GM19328 (cell line): ENCODE measurements around the gene CEACAM16.
"Not testable (repeated sequence)": the region's sequence is repeated elsewhere in the genome, so short reads cannot be mapped to it uniquely, and the experiment has no call there.

Source experiments
- ATAC-seq: cut with Tn5 transposase; IDR thresholded peaks from one replicate; pipeline ENCODE4 v1.9.1; 2021; ENCODE audit warnings: mild to moderate bottlenecking, moderate library complexity; ENCODE audit not compliant: unreplicated experiment

Gene CEACAM16, protein sequence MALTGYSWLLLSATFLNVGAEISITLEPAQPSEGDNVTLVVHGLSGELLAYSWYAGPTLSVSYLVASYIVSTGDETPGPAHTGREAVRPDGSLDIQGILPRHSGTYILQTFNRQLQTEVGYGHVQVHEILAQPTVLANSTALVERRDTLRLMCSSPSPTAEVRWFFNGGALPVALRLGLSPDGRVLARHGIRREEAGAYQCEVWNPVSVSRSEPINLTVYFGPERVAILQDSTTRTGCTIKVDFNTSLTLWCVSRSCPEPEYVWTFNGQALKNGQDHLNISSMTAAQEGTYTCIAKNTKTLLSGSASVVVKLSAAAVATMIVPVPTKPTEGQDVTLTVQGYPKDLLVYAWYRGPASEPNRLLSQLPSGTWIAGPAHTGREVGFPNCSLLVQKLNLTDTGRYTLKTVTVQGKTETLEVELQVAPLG

DNA sequence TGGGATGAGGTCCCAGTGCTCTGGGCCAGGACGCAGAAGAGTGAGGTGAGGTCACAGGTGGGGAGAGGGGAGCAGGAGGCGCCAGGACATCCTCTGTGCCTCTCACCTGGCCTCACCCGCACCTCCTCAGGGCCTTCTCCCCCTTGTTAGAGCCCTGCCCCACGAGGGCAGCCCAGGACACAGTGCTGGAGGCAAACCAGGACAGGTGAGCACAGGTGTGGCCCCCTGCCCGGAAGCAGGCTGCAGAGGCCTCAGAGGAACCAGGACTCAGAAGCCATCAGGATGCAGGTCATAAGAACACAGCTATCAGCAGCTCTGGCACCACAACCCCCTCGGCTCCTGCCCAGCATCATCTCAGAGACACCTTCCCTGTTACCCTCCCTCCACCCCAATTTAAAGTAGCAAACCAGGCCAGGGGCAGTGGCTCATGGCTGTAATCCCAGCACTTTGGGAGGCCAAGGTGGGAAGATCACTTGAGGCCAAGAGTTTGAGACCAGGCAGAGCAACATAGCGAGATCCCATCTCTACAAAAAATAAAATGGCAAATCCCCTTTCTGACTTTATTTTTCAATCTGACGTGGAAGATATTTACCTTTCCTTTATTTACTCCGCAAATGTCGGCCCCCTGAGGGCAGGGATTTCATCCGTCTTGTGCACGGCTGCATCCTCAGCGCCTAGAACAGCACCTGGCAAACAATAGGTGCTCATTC is at the start of gene CEACAM16:
Gene CEACAM16, plus strand, starts transcription at position 660 of the 710 bp plus-strand sequence. CDS start 2,306 bp downstream, outside the sequence.
- ATAC-seq = no peak

DNA sequence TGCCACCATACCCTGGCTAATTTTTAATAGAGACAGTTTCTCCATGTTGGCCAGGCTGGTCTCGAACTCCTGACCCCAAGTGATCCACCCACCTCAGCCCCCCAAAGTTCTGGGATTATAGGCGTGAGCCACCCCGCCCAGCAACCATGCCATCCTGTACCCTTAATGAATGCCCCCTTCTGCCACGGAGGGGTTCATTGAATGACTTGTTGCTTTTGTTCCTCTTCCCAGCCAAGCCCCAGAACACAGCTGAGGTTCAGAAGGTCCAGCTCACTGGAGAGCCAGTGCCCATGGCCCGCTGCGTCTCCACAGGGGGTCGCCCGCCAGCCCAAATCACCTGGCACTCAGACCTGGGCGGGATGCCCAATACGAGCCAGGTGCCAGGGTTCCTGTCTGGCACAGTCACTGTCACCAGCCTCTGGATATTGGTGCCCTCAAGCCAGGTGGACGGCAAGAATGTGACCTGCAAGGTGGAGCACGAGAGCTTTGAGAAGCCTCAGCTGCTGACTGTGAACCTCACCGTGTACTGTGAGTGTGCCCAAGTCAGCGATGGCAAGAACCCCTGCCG is 49.3 kb upstream of the CEACAM16 start:
- no peak for ATAC-seq

DNA sequence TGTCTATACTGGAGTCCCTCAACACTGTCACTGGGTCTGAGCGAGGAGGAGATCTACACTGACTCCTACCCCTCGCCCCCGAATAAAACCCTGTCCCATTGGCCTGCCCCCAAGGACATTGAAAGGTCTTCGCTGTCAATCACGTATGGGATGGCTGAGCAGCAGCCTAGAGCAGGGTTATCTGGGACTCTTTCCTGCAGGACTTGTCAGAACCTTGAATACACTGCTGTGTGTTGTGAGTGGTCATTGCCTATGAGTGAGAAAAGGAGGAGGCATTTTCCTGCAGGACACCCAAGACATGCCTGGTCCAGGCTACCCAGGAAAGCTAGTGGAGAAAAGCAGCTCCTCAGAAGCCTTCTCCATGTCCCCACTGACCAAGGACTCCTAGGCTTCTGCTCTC is 45.6 kb upstream of the CEACAM16 start:
- ATAC-seq = no peak

DNA sequence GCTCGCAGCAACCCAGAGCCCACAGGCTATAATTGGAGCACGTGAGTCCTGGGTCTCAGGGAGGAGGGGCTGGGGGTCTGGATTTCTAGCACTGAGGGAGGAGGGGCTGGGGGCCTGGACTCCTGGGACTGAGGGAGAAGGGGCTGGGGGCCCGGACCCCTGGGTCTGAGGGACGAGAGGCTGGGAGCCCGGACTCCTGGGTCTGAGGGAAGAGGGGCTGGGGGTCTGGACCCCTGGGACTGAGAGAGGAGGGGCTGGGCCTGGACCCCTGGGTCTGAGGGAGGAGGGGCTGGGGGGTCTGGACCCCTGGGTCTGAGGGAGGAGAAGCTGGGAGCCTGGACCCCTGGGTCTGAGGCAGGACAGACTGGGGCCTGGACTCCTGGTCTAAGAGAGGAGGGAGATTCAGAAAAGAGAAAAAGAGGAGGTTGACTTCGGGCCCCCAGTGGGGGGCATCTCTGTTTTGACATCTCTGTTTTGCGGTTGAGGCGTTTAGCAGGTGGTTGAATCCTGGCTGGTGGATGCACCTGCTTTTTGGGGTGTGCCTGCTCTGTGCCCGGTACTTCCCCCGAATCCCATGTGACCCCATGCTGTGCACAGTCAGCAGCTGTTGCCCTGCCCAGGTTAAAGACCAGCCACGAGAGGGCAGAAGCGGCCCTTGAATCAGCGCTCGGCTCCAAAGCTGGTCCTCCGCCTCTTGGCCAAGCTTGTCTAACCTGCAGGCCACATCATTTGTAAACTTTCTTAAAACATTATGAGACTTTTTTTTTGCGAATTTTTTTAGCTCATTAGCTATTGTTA is 44.8 kb upstream of the CEACAM16 start:
- peak; percentile 84 for ATAC-seq

DNA sequence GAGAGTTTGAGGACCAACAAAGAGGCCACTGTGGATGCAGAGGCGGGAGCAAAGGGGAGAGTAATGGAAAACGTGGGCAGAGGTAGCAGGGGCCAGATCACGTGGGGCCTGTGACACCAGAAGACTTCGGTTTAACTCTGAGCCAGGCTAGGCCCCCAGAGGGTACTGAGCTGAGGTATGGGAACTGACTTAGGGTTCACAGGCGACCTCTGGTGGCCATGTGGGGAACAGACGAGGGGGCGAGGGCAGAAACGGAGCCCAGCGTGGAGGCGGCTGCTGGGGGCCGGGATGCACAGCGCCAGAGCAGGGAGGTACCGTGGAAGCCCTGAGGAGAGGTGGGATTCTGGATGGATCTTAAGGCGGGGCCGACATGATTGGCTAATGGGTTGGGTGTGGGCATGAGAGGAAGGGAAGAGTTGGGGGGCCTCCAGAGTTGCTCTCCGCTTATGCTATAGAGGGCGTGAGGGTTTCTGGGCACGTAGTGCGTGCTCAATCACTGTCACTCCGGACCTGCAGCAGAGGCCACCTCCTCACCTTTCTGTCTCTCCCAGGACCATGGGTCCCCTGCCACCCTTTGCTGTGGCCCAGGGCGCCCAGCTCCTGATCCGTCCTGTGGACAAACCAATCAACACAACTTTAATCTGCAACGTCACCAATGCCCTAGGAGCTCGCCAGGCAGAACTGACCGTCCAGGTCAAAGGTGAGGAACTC is 41.6 kb upstream of the CEACAM16 start:
- no peak for ATAC-seq

DNA sequence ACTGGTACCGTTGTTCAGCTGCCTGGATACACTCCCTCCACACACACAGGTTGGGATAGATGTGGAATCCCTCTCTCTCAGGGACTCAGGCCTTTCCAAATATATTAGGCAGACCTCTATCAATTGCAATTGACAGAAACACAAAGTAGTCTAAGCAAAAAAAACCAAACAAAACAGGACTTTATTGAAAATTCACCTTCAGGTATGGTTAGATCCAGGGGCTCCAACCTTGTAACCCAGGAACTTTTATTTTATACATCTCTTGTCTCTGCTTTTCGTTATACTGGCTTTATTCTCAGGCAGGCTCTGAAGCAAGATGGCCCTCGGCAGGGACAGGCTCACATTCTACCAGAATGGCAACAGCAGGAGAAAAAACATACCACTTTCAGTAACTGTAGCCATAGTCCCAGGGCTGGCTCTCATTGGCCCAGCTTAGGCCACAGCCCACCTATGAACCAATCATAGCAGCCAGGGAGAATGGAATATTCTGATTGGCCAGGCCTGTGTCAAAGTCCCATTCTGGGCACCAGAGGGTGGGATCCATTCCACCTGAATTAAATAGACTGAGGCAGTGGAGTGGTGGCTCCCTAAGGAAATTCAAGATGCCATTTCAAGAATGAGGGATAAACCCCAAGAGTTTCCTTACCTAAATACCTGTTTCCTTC is 40.8 kb upstream of the CEACAM16 start:
- no peak for ATAC-seq

DNA sequence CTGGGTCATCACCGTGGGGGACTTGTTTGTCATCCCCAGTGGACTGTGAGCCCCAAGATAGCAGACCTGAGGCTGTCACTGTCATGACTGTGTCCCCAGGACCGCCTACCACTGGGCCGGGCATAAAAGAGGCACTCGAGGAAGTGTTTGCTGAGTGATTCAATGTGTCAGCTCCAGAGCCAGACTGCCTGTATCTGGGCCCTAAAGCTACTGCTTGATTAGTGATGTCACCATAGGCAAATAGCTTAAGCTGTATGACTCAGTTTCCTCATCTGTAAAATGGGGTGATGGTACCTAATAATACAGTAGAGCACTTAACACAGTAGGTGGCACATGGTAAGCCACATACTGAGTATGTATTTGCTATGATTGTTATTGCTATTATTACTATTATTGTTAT is 38.9 kb upstream of the CEACAM16 start:
- ATAC-seq = no peak

DNA sequence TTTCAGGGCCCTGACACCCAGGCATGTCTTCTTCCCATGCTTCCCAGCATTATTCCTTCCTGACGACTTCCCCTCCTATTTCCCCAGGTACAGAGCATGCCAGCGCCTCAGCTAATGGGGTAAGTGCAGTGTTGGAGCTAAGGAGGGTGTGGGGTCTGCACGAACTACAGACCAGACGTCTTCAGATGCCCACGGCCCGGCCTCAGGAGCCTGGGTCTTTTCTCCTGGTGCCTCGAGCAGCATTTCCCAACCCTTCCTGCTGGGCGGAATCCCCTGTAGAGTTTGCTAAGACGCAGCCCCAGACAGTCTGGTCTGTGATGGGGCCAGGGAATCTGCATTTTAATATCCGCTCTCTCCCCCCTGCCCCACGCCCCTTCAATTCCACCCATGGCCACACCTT is 37.7 kb upstream of the CEACAM16 start:
- ATAC-seq = no peak

DNA sequence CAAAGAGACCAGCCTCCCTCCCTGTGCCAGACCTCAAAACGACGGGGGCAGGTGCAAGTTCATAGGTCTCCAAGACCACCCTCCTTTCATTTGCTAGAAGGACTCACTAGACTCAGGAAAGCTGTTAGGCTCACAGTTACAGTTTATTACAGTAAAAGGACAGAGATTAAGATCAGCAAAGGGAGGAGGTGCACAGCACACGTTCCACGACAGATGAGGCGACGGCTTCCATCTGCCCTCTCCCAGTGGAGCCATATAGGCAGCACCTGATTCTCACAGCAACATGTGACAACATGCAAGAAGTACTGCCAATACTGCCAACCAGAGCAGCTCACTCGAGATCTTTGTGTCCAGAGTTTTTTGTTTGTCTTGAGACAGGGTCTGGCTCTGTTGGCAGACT is 37.0 kb upstream of the CEACAM16 start:
- ATAC-seq = no peak

DNA sequence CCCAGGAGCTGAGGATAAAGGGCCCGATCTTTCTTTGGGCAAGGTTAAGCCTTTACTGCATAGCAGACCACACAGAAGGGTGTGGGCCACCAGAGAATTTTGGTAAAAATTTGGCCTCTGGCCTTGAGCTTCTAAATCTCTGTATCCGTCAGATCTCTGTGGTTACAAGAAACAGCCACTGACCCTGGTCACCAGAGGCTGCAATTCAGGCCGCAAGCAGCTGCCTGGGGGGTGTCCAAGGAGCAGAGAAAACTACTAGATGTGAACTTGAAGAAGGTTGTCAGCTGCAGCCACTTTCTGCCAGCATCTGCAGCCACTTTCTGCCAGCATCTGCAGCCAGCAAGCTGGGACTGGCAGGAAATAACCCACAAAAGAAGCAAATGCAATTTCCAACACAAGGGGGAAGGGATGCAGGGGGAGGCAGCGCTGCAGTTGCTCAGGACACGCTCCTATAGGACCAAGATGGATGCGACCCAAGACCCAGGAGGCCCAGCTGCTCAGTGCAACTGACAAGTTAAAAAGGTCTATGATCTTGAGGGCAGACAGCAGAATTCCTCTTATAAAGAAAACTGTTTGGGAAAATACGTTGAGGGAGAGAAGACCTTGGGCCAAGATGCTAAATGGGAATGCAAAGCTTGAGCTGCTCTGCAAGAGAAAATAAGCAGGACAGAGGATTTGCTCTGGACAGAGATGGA is 36.1 kb upstream of the CEACAM16 start:
- no peak for ATAC-seq

DNA sequence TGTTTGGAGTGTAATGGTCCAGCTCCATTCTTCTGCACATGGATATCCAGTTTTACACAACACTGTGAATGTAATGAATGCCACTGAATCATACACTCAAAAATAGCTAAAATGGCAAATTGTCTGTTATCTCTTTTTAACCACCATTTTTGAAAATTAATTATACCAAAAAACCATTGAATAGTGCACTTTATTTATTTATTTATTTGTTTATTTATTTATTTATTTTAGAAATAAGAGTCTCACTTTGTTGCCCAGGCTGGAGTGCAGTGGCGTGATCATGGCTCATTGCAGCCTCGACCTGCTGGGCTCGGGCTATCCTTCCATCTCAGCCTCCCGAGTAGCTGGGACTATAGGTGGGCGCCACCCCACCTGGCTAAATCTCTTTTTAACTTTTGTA is 35.0 kb upstream of the CEACAM16 start:
- no peak for ATAC-seq

DNA sequence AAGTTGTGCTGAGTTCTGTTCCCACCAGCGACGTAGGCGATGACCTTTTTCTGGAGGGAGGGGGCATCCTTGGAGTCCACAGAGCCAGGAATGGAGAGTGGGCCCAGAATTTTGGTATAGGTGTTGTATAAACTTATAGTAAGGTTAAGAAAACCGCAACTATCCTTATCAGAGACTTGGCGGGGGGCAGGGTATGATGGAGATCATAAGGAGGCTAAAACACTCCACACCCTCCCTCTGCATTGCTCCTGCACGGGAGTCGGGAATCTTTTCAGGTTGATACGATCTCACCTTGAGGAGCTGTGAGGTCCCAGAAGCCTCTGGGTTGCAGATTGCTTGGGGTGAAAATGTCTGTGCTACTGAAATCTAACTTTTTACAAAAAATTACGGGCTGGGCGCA is 34.0 kb upstream of the CEACAM16 start:
- no peak for ATAC-seq

DNA sequence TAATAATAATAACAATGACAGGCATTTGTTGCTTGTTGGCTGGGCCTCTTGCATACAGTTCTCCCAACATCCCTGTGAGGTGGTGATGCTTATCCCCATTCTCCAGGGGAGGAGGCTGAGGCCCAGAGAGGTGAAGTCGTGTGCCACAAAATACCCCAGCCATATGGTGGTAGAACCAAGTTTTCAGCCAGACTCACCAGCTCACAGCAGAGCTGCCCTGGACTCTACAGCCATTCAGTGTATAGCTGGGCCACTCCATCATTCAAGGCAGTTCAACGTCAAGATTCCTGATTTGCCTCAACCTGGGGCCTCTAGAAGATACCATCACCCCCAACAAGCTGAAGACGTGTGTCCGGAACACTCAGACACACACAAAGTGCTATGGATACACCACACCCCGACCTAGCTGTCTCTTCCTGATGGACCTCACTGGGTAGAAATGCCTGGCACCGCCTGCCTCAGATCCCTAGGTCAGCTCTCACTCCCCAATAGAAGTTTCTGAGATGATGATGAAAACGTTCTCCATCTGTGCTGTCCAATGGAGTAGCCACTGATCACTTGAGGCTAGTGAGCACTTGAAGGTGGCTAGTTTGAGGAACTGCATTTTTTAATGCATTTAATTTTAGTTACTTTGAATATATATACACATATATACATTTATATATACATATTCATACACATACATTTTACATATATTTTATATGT is 31.9 kb upstream of the CEACAM16 start:
- no peak for ATAC-seq

DNA sequence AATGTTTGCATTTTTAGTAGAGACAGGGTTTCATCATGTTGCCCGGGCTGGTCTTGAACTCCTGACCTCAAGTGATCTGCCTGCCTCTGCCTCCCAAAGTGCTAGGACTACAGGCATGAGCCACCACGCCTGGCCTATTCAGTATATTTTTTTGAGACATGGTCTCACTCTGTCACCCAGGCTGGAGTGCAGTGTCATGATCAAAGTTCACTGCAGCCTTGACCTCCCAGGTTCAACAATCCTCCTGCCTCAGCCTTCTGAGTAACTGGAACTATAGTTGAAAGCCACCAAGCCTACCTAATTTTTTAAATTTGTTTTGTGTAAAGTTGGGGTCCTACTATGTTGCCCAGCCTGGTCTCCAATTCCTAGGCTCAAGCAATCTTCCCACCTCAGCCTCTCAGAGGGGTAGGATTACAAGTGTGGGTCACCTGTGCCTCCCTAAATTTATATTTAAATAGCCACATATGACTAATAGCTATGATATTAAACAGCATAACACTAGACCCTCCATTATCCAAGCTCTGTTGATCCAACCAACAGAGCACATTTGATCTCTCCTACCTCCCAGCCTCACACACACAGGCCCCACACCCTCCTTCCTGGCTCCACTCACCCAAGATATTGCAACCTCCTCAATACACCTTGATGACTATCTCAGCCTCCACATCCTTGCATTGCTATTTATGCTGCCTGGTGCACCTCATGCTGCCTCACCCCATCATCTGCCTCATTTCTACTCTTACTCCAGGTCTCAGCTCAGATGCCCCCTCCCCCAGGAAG is 29.8 kb upstream of the CEACAM16 start:
- no peak for ATAC-seq

DNA sequence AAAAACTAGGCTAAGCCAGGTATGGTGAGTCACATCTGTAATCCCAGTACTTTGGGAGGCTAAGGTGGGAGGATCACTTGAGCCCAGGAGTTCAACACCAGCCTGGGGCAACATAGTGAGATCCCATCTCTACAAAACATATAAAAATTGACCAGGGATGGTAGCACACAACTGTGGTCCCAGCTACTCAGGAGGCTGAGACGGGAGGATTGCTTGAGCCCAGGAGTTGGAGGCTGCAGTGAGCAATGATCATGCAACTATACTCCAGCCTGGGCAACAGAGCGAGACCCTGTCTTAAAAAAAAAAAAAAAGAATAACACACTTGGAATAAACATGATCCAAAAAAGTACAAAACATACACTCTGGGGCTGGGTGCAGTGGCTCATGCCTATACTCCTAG is 28.9 kb upstream of the CEACAM16 start:
- not testable (repeated sequence) for ATAC-seq

DNA sequence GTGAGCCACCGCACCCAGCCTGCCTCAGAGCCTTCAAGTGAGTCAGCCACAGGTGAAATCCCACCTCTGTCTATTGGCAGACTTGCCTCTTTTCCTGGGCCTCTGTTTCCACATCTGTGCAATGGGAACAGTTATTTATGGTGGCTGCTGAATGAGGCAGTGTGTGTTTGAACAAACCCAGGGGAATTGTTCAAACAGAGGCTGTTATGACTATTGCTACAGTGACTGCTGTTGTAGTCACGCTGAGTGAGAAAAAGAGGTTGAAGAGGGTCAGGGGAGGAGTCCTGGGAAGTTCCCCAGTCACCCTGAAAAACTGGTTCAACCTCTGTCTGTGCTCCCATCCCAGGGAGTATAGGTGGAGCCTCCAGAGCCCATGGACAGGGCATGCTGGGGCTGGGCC is 27.6 kb upstream of the CEACAM16 start, which contains the start of gene CEACAM19:
Gene CEACAM19, plus strand, starts transcription at position 83 of the 400 bp plus-strand sequence. CDS start 450 bp downstream, outside the sequence.
- ATAC-seq = no peak

DNA sequence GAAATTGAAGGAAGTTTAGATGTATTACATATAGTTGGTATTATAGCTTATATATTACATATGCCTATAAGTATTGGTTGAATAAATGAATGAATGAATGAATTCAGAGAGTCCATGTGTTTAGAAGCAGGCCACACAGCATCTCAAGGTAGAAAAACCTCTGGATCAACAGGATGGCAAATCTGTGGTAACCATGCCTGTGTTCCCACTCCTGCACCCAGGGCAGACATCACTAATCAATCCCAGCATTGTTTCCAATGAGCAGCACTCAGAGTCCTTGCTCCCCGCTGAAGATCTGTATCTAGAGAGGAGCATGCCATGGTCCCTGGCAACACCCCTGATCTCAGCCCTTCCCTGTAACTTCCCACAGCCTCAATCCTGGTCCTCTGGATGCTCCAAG is 26.7 kb upstream of the CEACAM16 start:
- no peak for ATAC-seq

DNA sequence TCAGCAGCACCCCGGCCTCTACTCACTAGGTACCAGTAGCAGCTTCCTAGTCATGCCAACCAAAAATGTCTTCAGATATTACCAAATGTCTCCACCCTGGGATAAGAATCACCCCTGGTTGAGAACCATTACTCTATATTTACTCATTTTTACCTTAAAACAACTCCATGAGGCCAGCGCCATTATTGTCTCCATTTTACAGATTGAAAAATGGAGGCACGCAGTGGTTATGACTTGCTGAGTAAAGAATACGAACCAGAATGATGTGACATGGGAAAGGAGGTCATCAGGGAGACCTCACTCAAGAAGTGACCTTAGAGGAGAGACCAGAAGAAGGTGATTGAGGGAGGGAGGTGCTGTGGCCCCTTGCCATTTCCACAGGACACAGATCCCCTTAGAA is 25.4 kb upstream of the CEACAM16 start:
- no peak for ATAC-seq
